Measurements from ENCODE around the gene FBXO2.

Gene FBXO2

DNA sequence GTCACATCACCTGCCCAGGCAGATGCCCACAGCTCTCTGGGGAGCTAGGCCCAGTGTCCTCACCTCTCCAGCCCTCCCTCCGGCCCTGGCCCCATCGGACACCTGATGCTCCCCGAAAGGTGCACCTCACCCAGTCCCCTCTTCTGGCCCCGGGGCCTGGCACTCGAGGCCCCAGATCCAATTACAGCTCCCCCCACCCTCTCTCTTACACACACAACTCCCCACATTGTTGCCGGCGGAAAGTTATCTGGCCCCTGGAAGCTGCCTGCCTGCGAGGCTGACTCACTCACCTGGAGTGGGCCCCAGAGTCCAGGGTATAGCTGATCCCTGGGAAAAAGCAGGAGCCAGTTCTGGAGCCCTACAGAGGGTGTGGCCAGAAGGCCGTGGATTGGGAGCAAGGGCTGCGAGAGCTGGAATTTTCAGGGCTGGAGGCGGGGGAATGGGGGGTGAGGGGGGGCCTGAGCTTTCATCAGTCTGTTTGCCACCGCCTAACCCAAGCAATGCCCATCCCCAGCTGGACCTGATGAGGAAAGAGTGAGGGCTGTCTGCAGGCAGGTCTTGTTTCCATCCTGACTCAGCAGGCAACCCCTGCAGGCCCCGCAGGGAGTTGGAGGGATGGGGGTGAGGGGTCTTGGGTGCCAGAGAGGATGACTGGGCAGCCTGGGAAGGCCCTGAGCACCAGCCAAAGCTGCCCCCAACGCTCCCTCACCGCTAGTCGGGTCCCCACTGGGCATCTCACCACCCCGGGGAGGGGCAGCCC is 948 bp downstream of the FBXO2 start:
- DNase-seq (ENCODE audit: low read depth): no peak

DNA sequence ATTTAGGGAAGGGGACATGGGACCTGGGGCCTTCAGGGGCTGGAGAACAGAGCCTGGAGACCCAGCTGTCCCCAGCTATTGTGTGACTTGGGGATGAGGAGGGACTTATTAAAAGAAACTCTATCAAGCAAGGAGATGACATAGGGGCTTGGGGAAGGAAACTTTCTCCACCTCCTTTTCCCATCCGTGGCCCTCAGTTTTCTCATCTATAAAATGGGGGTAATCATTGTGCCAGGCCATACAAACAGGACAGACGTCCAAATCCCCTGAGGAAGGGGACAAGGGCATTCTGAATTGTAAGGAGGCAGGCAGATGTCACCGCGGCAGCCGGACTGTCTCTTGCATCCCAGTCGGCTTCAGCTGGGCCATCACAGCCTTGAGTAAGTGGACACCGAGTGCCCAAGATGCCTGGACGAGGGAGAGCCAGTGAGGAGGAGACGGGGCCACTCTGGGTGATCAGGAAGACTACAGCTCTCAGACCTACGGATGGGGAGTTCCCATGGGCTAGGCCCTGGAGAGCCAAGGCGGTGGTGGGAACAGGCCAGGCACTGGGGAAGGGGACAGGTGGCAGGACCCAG is 1.9 kb downstream of the FBXO2 start:
- no peak for DNase-seq (ENCODE audit: low read depth)

DNA sequence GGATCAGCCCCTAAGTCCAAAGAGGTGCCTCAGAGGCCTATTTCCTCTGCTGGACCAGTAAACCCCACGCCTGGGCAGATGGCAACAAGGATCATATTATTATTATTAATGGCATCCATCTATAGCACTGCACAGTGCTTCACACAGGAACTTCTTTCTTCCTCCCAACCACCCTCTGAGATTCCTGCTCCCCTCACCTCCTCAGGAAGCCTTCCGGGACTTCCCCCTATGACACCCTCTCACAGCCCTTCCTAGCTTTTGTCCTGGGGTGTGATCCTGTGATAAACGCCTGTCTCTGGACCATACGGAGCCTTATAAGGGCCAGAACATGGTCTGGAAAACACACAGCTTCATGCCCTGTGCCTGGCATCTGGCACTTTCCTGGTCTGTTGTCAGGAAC is 3.2 kb downstream of the FBXO2 start:
- DNase-seq (ENCODE audit: low read depth): no peak

DNA sequence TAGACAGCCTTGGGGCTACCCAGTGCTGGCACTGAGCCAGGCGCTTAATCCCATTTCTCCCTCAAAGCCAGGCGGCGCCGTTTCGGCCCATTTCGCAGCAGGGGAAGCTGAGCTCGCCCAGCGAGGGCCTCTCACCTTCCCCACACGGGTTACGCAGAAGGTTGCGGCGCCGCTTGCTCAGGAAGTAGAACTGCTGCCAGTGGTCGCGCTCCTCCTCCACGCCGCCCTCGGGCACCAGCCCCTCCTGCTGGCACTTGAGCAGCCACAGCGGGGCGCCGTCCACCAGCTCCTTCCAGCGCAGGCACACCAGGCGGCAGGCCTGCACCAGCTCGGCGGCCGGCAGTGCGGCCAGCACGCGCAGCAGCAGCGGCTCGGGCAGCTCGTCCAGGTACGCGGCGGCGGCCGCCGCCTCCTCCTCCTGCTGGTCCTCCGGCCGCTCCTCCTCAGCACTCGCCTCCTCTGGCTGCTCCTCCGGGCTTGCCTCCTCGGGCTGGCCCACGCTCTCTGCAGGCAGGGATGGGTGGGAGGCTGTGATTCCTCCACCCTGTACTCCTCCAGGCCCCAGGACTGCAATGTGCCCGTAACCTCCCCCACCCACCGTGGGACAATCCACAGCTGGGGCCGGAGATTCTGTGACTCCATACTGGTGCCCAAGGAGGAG is 3.8 kb downstream of the FBXO2 start:
- DNase-seq (ENCODE audit: low read depth): peak; percentile 60

DNA sequence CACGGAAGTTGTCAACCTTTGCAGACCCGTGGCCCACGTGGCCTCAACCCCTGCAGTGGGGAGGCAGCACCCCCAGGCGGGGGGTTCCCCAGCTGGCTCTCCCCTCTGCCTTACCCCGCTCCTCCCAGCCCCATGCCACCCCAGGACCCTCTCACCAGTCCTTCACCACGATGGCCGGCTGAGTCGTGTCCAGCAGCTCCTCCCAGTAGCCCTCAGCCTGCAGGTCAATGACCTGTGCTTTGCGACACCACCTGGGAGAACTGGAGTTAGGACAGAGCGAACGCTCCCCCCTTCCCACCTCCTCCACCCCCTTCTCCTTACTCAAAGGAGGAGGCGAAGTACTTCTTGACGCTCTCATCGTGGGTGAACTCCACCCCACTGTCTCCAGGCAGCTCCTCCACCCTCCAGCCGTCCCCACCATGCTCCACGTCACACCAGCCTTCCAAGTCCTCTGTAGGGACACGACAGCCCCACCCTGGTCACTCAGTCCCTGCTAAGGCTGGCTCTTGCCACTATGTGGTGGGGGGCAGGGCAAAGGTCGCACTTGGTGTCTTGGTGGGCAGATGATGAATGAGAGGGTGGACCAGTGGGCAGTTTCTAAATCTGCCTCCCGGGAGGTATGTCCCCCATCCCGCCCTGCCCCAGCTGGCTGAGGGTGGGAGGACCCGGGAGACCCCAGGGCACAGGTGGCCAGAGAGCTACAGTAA is 4.5 kb downstream of the FBXO2 start:
- DNase-seq (ENCODE audit: low read depth): no peak

DNA sequence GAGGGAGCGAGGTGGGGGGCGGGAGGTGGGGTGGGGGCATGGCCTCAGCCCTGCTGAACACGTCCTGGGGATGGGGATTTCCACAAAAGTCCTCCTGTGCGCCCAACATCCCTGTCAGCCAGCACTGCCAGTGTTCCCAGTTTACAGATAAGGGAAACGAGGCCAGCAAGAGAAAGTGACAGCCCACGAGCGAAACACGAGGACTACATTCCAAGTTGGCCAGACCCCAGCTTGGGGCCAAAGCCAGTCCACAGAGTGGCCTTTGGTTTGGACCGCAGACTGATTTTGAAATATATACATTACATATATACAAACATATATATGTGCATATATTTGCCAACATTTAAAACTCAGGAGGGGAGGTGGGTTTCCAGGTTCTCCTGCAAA is 5.0 kb downstream of the FBXO2 start:
- no peak for DNase-seq (ENCODE audit: low read depth)

DNA sequence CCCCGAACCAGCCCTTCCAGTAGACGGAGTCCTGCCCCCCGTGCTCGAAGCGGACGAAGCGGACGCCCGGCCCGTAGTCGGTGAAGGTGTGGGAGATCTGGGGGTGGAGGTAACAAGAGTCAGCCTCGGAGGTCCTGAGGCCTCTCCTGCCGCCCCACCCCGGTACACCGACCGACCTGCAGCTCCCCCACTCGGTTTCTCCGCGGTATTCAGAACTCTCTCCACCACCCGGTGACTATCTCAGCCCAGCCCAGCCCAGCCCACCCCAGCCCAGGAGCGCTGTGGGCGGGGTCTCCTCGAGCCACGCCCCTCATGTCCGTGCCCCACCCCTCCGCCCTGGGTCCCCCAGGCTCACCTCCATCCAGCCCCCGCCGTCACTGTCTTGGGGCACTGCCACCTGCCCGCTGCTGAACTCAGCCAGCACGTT is 5.5 kb downstream of the FBXO2 start:
- no peak for DNase-seq (ENCODE audit: low read depth)

DNA sequence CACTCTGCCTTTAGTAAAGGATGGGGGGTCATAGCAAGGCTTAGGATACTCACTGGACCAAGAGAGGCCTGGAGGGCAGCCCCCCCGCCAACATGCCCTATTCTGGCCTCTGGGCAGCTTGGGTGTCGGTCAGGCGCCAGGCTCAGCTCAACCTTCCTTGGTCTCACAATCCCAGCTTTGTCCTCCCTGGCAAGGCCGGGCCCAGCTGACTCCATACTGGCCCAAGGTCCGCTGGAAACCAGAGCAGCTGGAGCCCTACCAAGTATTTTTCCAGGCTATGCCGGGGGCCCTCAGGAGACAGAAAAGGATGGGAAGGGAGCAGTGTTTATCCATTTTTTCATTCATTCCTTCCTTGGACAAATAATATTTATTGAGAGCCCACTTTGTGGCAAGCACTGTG is 6.2 kb downstream of the FBXO2 start:
- no peak for DNase-seq (ENCODE audit: low read depth)

DNA sequence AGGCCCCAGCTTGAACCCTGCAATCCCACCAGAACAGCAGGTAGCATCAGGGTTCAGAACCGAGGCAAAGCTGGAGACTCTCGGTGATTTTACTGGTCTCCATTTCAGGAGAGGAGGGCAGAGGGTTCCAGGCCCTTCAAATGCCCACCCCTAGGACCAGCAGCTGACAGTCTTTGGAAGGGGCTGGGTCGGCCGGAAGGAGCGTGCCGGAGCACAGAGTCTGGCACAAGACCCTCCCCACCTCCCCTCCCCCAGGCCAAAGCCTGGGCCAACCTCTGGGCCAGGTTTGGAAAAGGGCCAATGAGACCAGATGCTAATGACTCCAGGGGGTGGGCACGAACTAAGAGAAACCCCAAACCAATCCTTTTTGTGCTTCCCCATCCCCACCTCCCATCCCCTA is 6.9 kb downstream of the FBXO2 start:
- DNase-seq (ENCODE audit: low read depth): no peak

DNA sequence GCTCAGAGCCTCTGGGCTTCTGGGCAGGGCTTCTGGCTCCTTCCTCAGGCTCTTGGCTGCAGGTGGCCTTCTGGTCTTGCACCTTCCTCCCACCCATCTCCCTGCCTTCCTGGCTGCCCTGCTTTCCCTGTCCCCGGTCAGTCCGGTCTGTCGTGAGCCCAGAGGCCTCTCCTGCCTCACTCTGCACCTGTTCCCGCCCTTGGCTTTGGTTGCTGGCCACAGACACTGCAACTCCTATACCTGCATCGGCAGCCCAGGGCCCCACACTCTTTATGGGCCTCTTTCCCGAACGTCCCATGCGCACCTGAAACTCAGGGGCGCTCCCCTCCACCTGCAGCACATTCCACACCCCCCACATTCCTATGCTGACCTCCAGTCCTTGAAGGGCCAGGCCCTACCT is 7.9 kb downstream of the FBXO2 start:
- no peak for DNase-seq (ENCODE audit: low read depth)

DNA sequence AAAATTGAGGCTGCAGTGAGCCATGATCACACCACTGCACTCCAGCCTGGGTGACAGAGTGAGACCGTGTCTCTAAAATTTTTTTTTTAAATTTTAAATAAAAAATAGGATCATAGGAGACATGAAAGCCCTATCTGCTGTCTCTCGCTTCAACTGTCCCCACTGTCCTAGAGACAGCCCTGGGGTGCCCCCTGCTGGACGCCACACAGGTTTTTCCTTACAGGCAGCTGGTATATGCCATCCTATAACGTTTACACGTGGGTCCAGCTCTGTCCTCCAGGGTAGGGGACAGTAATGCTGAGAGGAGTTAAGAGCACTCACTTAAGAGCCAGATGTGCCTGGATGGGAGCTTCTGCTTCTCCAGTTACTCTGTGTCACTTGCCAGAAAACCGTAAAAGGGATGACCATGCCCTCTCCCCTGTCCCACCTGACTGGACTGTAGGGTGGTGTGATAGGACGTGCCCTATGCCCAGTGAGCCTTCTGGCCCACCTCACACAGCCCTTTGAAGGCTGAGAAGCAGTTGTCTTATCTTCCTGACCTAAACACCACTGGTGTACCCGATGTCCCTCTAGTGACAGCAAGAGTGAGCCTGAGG is 8.5 kb downstream of the FBXO2 start:
- DNase-seq (ENCODE audit: low read depth): peak; percentile 71

DNA sequence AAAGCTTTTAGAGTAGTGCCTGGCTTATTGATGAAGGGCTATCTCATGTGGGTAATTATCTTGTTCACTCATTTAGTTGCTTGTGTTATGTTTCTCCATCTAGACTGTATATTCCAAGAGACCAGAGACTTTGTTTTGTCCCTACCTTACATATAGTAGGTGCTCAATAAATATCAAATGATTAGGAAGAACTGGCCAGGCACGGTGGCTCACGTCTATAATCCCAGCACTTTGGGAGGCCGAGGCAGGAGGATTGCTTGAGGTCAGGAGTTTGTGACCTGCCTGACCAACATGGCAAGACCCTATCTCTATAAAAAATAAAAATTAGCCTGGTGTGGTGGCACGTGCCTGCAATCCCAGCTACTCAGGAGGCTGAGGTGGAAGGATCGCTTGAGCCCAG is 9.0 kb downstream of the FBXO2 start:
- DNase-seq (ENCODE audit: low read depth): no peak

DNA sequence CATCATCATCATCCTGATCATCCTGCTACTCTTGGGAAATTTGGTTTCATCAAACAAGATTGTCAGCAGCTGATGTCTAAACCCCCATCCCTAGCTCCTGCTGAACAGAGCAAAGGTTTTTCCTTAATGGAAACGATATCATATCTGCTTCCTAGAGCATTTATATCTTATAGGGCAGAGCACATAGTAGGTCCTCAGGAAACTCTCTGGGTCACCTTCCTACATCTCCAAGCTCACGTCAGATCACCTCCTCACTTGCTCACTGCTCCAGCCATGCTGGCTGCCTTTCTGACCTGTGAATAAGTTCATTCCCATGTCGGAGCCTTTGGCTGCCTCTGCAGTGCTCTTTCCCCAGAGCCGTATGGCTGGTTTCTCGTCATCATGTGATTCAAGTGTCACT is 10.4 kb downstream of the FBXO2 start:
- DNase-seq (ENCODE audit: low read depth): no peak

DNA sequence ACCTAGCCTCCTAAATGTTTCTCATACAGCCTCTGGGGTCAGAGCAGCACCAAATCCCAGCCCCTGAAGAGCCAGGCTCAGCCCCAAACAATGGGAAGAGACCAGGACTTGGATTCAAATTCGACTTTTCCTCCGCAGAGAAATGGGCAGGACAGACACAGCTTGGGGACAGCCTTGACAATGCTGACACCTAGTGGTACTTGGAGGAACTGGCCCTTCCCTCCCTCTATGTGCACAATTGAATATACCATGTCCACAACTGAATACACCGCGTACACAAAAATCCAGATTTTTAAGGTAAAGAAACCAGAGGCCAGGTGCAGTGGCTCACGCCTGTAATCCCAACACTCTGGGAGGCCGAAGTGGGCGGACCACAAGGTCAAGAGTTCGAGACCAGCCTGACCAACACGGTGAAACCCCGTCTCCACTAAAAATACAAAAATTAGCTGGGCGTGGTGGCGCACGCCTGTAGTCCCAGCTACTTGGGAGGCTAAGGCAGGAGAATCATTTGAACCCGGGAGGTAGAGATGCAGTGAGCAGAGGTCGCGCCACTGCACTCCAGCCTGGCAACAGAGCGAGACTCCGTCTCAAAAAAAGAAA is 11.7 kb downstream of the FBXO2 start:
- peak; percentile 59 for DNase-seq (ENCODE audit: low read depth)

DNA sequence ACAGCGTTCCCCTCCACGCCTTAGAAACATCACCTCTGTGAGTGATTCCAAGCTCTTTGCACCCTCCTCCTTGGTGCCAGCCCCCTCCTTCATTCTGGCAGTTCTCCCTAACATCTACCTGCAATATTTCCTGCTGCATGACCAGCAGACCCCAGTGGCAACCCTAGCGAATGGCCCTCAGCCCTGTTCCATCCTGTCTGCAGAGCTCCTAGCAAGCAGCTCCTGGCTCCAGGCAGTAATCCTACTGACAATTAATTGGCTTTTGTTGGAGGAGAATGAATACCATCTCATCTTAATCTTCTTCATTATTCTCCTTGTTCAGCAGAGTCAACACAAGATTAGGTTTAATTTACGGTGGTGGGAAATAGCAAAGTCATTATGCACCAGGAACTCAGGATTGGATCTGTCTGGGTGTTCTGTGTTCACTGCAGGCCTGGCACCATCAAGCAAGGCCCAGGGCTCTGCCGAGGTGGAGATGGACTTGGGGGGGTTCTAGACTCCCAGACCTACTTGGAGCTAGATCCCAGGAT is 12.4 kb downstream of the FBXO2 start:
- DNase-seq (ENCODE audit: low read depth): no peak

DNA sequence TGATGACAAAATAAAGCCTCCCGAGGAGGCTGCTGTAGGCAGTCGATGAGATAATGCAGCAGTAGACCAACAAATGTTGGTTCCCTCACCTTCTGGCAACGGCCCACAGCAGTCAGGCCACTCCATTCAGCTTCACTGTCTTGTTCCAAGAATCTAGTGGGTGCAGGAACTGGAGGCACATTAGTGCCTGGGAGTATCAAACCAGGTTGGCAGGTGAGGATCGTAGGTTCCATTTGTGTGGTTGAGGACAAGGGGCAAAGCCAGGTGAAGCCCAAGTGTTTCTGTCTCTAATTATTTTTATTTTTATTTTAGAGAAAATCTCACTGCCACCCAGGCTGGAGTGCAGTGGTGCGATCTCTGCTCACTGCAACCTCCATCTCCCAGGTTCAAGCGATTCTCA is 13.3 kb downstream of the FBXO2 start:
- DNase-seq (ENCODE audit: low read depth): no peak

DNA sequence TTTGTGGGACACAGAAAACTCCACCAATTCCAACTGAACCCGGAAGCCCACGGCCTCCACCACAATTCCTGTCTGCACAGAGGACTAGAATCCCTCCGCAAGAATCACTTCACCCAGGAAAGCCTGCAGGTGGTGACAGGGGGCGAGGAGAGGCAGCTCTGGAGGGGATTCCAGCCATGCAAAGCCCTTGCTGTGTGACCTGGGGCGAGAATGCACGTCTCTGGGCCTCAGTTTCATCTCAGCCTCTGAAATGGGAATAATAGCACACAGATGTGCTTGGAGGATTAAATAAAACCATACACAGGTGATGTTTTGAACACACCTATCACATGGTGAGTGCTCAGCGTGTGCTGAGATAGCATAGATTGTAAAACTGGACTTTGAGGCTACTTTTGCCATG is 14.1 kb downstream of the FBXO2 start:
- no peak for DNase-seq (ENCODE audit: low read depth)

DNA sequence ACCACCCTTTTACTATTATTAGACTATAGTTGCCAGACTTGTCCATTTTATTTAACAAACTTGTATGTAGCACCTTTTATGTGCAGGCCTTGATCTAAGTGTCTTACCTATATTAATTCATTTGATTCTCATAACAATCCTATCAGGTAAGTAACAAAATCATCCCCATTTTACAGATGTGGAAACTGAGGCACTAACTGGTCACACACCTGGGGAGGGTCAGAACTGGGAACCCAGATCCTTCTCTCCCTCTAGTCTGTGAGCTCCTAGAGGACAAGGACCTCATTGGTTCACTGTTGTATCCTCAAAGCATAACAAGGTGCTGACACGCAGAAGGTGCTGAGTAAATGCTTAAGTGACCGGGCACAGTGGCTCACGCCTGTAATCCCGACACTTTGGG is 14.9 kb downstream of the FBXO2 start:
- DNase-seq (ENCODE audit: low read depth): no peak

DNA sequence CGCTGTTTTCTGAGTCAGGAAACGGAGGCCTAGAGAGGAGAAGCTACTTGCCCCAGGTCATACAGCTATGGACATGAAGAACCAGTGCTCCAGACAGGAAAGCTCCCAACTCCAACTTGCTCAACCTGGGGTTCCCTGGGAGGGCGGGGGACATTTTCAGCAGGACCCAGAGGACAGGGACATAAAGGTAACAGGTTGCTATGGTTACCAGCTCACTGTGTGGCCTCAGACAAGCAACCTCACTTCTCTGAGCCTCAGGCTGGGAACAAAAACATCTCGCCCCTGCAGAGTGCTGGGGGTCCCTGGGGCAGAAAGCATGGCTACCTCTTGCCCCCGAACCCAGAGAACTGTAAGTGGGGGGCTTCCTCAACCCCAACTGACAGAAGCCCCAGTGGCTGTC is 16.1 kb downstream of the FBXO2 start:
- DNase-seq (ENCODE audit: low read depth): no peak

DNA sequence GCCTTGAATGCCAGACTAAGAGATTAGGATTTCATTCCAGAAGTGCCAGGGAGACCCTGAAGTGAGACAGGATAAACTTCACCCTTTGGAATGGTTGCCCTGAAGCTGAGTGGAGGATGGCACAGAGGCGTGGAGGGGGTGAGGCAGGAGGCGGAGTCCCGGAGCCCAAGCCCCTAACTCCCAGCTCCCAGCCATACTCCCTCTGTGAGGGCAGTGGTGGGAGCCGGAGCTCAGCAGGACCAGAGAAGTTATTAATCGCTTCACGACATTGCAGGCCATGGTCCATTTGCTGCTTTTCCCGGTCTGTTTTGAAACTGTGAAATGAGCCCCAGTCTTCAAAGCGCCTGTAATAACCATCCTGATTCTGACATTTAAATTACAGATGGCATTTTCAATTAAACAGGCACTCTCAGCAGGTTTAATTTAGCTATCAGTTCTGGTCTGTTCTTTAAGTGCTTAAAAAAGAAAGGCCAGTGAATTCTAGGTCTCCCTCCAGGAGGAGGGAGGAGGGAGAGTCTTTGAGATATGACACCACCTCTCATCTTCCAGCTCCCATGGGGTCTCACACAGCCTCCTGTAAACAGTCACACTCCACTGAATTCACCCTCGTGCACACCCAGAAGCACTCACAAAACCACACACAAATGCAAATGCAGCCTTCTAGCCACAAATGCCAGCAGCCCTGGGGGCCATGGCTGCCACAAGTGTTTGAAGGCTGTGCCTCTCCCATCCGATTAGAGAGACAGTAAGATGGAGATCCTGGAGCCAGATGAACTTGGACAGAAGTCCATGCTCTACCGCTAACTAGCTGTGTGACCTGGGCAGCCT is 19.6 kb downstream of the FBXO2 start:
- DNase-seq (ENCODE audit: low read depth): no peak

All from T follicular helper cell (primary cell).